ENCODE data around the gene CADM4.

DNA sequence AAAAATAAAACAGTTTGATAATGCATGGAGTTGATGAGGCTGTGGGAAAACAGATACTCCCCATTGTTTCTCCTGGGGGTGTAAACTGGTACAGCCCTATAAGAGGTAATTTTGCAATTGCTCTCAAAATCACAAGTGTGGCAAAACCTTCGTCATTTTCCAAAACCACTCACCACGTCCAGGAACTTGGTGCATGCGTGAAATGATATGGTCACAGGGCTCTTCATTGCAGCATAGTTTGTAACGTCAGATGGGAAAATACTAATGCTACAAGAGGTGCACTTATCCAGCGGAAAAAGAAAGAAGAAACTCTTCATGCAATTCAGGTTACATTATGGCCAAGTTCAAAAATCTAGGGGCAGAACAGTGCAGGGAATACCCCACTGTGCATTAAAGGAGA lies 42.2 kb upstream of the CADM4 start:
- TF ChIP-seq EGR1 (IDR thresholded peaks at IDR 0.05) (no peak), RAD21 (IDR thresholded peaks at IDR 0.05; ENCODE audit: low read depth) (no peak), NFIC (IDR thresholded peaks at IDR 0.05) (no peak), CEBPB (IDR thresholded peaks at IDR 0.05) (no peak)
